Measurements from ENCODE around the gene ZFAND4.

- TF ChIP-seq CTCF (IDR thresholded peaks at IDR 0.05) (no peak), POLR2A (IDR thresholded peaks at IDR 0.05) (no peak), POLR2AphosphoS5 (IDR thresholded peaks at IDR 0.05; ENCODE audit: insufficient read depth in 1 of 2, low read depth in 1 of 2) (no peak)
Observed at GRCh38 chr10:45646384-45647050, 26.1 kb downstream of the ZFAND4 start.

Data from vagina (tissue), 2 donors.